Astrocyte (in vitro differentiated cells and primary cell): ENCODE results near the gene SLC43A1. TPM values are rescaled to one million over a fixed set of nuclear protein-coding genes. Genes with fewer than 3 reads are reported as not detected.

Experiments
- DNase-seq: peaks from one replicate; pipeline ENCODE4 v3.0.0-alpha.2; 2010; ENCODE audit warnings: low read depth
- FAIRE-seq: peaks from 2 replicates; lab custom pipeline; 2011; peaks lifted over from hg19 to GRCh38; lab: Jason Lieb, UNC
- H2AFZ ChIP-seq: 2 replicates; pipeline ENCODE4 v1.6.0; 2012; ENCODE audit warnings: low read depth, low read length, inconsistent platforms
- H3K27ac ChIP-seq: 2 replicates; pipeline ENCODE4 v1.5.1; 2011; ENCODE audit warnings: low read depth, low read length, inconsistent platforms
- H3K27me3 ChIP-seq: 2 replicates; pipeline ENCODE4 v1.6.0; 2011; ENCODE audit warnings: low read length, inconsistent platforms; ENCODE audit not compliant: insufficient read depth
- H3K36me3 ChIP-seq: 2 replicates; pipeline ENCODE4 v1.5.1; 2011; ENCODE audit warnings: low read length, inconsistent platforms; ENCODE audit not compliant: insufficient read depth
- H3K4me1 ChIP-seq: 2 replicates; pipeline ENCODE4 v1.5.1; 2011; ENCODE audit warnings: low read length, inconsistent platforms; ENCODE audit not compliant: insufficient read depth
- H3K4me2 ChIP-seq: 2 replicates; pipeline ENCODE4 v1.6.0; 2012; ENCODE audit warnings: low read length, inconsistent platforms
- H3K4me3 ChIP-seq: 2 replicates; pipeline ENCODE4 v1.5.1; 2011; ENCODE audit warnings: low read depth, mild to moderate bottlenecking, low read length, inconsistent platforms; ENCODE audit not compliant: insufficient read depth
- H3K79me2 ChIP-seq: 2 replicates; pipeline ENCODE4 v1.6.0; 2012; ENCODE audit warnings: mild to moderate bottlenecking, low read length, inconsistent platforms; ENCODE audit not compliant: insufficient read depth
- H3K9ac ChIP-seq: 2 replicates; pipeline ENCODE4 v1.6.0; 2012; ENCODE audit warnings: mild to moderate bottlenecking, low read length, inconsistent platforms
- H3K9me3 ChIP-seq: 2 replicates; pipeline ENCODE4 v1.5.1; 2012; ENCODE audit warnings: low read depth, mild to moderate bottlenecking, low read length, inconsistent platforms; ENCODE audit not compliant: insufficient read depth
- H4K20me1 ChIP-seq: 2 replicates; pipeline ENCODE4 v1.6.0; 2012; ENCODE audit warnings: low read length, inconsistent platforms; ENCODE audit not compliant: insufficient read depth
- H3K27ac Mint-ChIP-seq: one replicate; pipeline ENCODE4 v1.8.0; 2021; ENCODE audit warnings: mild to moderate bottlenecking, mixed read lengths; ENCODE audit not compliant: unreplicated experiment
- H3K27me3 Mint-ChIP-seq: one replicate; pipeline ENCODE4 v1.8.0; 2021; ENCODE audit warnings: low read depth, mixed read lengths; ENCODE audit not compliant: unreplicated experiment
- H3K36me3 Mint-ChIP-seq: one replicate; pipeline ENCODE4 v1.8.0; 2021; ENCODE audit warnings: low read depth, mixed read lengths; ENCODE audit not compliant: unreplicated experiment
- H3K4me1 Mint-ChIP-seq: one replicate; pipeline ENCODE4 v1.8.0; 2021; ENCODE audit warnings: low read depth, mixed read lengths; ENCODE audit not compliant: unreplicated experiment
- H3K4me3 Mint-ChIP-seq: one replicate; pipeline ENCODE4 v1.8.0; 2021; ENCODE audit warnings: mild to moderate bottlenecking, moderate library complexity, mixed read lengths; ENCODE audit not compliant: unreplicated experiment
- H3K9me3 Mint-ChIP-seq: one replicate; pipeline ENCODE4 v1.8.0; 2021; ENCODE audit warnings: mild to moderate bottlenecking, mixed read lengths; ENCODE audit not compliant: unreplicated experiment
- EZH2 ChIP-seq: IDR thresholded peaks from 2 replicates; pipeline ENCODE4 v1.6.1; 2012; ENCODE audit warnings: mild to moderate bottlenecking, low read length, inconsistent platforms; ENCODE audit not compliant: insufficient read depth
- total RNA-seq: library from RNA; stranded (reverse); gene quantifications from 2 replicates; pipeline ENCODE4 v1.2.1, GENCODE V29; 2021
- TF ChIP-seq, protein P1 (sequence below): IDR thresholded peaks from 2 replicates; pipeline ENCODE4 v1.5.1; 2011; ENCODE audit warnings: low read depth, mild to moderate bottlenecking, inconsistent platforms, low read length, moderate library complexity; ENCODE audit not compliant: insufficient read depth

The SLC43A1 gene
- total RNA-seq, 1 donor from 2014 or later, result 3.5 TPM

- TF ChIP-seq, protein P1, sequence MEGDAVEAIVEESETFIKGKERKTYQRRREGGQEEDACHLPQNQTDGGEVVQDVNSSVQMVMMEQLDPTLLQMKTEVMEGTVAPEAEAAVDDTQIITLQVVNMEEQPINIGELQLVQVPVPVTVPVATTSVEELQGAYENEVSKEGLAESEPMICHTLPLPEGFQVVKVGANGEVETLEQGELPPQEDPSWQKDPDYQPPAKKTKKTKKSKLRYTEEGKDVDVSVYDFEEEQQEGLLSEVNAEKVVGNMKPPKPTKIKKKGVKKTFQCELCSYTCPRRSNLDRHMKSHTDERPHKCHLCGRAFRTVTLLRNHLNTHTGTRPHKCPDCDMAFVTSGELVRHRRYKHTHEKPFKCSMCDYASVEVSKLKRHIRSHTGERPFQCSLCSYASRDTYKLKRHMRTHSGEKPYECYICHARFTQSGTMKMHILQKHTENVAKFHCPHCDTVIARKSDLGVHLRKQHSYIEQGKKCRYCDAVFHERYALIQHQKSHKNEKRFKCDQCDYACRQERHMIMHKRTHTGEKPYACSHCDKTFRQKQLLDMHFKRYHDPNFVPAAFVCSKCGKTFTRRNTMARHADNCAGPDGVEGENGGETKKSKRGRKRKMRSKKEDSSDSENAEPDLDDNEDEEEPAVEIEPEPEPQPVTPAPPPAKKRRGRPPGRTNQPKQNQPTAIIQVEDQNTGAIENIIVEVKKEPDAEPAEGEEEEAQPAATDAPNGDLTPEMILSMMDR, result no peak
- TF ChIP-seq EZH2, result peak; percentile 97
- no peak for DNase-seq
These were observed 56.1 kb downstream of the SLC43A1 start for GRCh38 chr11:57459164-57460021.

DNA sequence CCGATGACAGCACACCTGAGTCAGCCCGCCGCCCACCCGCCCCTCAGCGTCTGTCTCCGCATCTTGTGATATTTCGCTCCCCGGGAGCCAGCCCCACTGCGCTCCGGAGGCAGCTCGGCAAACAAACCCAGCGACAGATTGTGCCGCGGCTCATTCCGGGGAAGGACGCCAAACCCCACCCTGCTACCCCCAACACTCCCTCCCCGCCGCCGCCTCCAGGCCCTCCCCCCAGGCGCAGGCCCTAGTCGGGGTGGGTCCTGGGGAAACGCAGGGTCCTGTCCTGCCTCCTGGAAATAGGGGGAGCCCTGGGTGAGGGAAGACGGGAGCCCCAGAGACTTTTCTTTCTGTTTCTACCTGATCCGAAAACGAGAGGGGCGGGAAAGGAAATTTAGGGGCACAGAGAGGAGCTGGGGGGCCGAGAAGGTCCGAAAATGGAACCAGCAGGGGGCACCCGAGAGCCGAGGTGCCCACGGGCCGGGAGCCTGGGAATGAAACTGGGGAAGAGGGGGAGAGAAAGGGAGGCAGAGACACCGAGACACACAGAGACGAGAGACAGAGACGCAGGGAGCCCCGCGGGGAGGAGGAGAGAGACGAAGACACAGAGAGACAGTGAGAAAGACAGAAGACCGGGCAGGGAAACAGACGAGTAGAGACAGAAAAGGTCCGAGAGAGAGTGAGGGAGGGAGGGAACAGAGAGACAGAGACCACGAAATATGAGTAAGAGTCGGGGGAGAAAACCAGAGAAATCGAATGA, 56.9 kb downstream of the SLC43A1 start:
- H2AFZ ChIP-seq, result peak overlapping the region; percentile 73
- H3K4me3 ChIP-seq, result peak overlapping the region; percentile 29
- DNase-seq (no peak), FAIRE-seq (no peak)
- H3K4me2 ChIP-seq, result peak overlapping the region; percentile 81
- no peak overlapping the region for H3K27ac ChIP-seq
- peak; percentile 10 for TF ChIP-seq EZH2
- TF ChIP-seq, protein P1, result peak; percentile 48
- peaks cover 56% of the 10 kb centered on the region for H3K27me3 ChIP-seq
- Mint-ChIP-seq H3K4me1 (peaks cover 5% of the 10 kb centered on the region), H3K27ac (peak overlapping the region; percentile 88), H3K36me3 (no peaks in the 10 kb centered on the region), H3K4me3 (peak overlapping the region; percentile 75), H3K9me3 (no peaks in the 10 kb centered on the region), H3K27me3 (peaks cover 70% of the 10 kb centered on the region)
- no peaks in the 10 kb centered on the region for H3K79me2 ChIP-seq
- no peaks in the 10 kb centered on the region for H3K9me3 ChIP-seq
- no peaks in the 10 kb centered on the region for H3K36me3 ChIP-seq
- peak overlapping the region; percentile 37 for H3K9ac ChIP-seq
- H4K20me1 ChIP-seq, result peaks cover 9% of the 10 kb centered on the region
- peaks cover 13% of the 10 kb centered on the region for H3K4me1 ChIP-seq

More at GRCh38 chr11:57459164-57460021, 56.1 kb downstream of the SLC43A1 start:
- Histone ChIP-seq H4K20me1 (peaks cover 9% of the 10 kb centered on the region), H3K4me1 (peaks cover 13% of the 10 kb centered on the region), H3K9ac (peak overlapping the region; percentile 37), H2AFZ (peak overlapping the region; percentile 73), H3K9me3 (no peaks in the 10 kb centered on the region), H3K27me3 (peaks cover 56% of the 10 kb centered on the region), H3K79me2 (no peaks in the 10 kb centered on the region), H3K4me3 (peak overlapping the region; percentile 29), H3K36me3 (no peaks in the 10 kb centered on the region), H3K4me2 (peak overlapping the region; percentile 81), H3K27ac (no peak overlapping the region)
- Mint-ChIP-seq H3K36me3 (no peaks in the 10 kb centered on the region), H3K9me3 (no peaks in the 10 kb centered on the region), H3K4me1 (peaks cover 5% of the 10 kb centered on the region), H3K4me3 (peak overlapping the region; percentile 75), H3K27me3 (peaks cover 71% of the 10 kb centered on the region), H3K27ac (peak overlapping the region; percentile 88)
- FAIRE-seq, result no peak
